22Rv1 (cell line): Measurements from ENCODE around the gene CNGB1.

Experiments used
- H3K27ac ChIP-seq: fragments of 450-650 bp; 2 replicates; pipeline ENCODE4 v1.5.1; 2017
- ZFX ChIP-seq: fragments of 450-650 bp; IDR thresholded peaks from 2 replicates; pipeline ENCODE4 v1.6.1; 2017; ENCODE audit warnings: antibody characterized with exemption, borderline replicate concordance
- TF ChIP-seq, protein P1 (sequence below): fragments of 450-650 bp; IDR thresholded peaks from 2 replicates; pipeline ENCODE4 v1.5.1; 2017; ENCODE audit warnings: mild to moderate bottlenecking

The CNGB1 gene

DNA sequence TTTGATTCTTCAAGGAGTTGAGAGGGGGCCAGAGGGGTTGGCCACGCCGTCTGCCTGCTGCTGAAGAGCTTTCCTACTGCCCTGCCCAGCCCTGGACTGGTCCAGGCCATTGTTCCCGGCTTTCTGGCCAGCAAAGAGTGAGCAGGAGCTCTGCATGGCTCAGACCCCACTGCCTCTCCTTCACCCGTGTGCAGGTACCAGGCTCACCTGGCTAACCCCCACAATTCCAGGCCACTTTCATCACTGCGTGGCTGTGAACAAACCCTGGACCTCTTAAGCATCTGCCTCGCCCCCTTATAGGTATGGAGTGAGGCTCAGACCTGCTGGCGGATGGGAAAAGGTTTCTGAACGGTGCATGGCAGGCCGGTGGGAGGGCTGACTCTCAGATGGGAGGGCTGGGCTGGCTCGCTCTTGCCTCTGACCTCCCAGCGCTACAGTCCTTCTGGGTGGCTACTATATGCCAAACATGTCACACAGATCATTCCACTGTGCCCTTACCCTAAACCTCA, 20.7 kb upstream of the CNGB1 start:
- TF ChIP-seq ZFX = no peak
- TF ChIP-seq, protein P1, sequence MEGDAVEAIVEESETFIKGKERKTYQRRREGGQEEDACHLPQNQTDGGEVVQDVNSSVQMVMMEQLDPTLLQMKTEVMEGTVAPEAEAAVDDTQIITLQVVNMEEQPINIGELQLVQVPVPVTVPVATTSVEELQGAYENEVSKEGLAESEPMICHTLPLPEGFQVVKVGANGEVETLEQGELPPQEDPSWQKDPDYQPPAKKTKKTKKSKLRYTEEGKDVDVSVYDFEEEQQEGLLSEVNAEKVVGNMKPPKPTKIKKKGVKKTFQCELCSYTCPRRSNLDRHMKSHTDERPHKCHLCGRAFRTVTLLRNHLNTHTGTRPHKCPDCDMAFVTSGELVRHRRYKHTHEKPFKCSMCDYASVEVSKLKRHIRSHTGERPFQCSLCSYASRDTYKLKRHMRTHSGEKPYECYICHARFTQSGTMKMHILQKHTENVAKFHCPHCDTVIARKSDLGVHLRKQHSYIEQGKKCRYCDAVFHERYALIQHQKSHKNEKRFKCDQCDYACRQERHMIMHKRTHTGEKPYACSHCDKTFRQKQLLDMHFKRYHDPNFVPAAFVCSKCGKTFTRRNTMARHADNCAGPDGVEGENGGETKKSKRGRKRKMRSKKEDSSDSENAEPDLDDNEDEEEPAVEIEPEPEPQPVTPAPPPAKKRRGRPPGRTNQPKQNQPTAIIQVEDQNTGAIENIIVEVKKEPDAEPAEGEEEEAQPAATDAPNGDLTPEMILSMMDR = no peak
- no peak overlapping the region for H3K27ac ChIP-seq

DNA sequence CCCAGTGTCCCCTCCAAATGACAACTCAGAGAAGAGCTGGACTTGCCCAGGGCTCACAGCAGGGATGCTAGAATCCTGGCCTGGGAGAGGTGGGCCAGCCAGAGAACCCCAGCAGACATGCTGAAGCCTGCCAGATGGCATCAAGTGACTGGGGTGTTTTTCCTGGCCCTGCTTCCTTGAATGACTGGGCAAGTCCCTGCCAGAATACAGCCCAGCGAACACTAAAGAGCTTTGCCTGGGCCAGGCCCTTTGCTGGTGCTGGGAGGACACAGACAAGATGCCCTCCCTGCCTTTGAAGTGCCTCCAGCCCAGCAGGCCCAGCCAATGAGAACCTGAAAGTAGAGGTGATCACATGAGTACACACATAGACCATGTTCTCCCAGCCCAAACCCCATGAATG, 18.0 kb upstream of the CNGB1 start:
- no peak for TF ChIP-seq ZFX
- TF ChIP-seq, protein P1 = no peak
- H3K27ac ChIP-seq = no peak overlapping the region

DNA sequence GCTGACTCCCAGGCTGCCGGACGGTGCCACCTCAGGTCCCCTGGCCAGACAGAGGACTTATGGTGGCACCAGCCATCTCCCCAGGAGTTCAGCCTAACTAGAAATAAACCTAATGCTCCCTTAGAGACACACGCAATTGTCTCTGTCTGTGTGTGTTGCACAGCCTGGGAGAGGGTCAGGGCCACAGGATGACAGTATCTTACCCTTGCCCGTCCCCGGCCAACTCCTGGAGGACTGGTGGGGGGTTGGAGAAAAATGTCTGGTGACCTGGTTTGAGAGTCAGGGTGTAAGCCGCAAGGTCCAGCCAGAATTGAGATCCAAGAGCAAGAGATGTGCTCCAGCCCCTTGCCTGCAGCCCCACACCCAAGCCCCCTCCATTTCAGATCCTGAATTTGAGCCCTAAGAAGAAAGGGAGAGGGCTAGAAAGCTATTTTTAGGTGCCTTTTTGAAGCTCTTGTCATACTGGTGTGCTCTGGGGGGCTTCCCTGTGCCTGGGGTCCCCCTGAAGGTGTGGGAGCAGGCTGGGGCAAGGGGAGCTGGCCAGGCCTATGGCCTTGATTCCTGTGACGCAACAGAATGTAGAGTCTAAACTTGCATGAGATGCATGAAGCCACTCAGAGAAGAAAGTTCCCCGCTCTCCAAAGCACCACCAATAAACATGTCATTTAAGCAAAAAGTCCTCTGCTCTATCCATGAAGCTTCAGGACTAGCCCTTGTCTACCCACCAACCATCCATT, 16.7 kb upstream of the CNGB1 start:
- TF ChIP-seq ZFX = no peak
- TF ChIP-seq, protein P1 = no peak
- H3K27ac ChIP-seq = no peak overlapping the region

DNA sequence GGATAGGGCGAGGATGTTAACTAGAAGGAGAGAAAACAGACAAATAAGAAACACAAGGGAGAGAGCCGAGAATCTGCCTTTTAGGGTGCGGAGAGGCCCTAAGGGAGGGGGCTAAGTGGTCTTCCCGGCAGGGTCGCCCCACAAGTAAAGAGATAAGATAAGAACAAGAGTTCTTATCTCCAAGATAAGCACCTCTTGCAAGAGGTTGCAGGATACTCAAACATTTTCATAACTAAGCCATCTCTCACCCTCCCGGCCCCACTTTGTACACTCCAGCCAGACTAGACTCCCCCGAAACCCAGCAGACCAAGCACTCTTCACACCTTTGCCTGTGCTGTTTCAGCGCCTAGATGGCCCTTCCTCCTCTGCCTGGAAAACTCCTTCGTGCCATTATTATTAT, 15.3 kb upstream of the CNGB1 start:
- no peak overlapping the region for H3K27ac ChIP-seq
- TF ChIP-seq ZFX = no peak
- TF ChIP-seq, protein P1 = no peak

DNA sequence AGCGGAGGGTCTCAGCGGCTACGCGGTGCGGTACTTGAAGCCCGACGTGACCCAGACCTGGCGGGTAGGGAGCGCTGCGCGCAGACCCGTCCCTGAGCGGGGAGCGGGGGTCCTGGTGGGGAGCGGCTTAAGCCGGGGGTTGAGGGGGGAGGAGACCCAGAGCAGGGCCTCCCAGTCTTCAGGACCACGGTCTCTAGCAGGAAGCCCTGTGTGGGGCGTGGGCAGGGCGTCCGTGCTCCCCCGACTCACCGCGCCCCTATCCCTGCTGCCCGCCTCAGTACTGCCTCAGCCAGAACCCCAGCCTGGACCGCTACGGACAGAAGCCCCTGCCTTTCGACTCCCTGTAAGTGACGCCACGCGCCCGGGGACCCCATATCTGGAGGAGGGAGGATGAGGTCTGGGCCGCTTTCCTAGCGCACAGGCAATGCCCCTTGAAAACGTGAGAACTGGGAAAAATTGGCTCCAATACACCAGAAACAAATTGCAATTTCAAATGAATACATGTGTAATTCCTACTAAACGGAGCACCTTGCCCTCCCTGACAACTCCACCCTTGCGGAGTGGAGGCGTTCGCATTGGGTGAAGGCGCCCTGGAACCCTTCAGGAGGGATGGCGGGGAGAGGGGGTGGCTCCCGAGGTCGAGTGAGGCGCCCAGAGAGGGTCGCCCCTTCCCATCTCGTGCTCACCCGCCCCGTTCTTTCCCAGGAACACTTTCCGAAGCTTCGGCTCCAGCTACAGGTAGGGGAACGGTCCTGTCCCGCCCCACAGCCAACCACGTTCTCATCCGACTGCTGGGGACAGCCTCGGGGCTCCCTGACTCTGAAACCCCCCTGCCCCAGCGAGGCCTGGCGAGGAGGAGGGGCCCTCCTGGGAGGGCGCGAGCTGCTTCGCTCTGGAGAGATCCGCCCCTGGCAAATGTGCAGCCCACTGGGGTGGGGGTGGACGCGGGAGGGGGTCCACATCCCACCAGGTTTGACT, 14.6 kb upstream of the CNGB1 start:
- H3K27ac ChIP-seq = no peak overlapping the region
- TF ChIP-seq ZFX = no peak
- TF ChIP-seq, protein P1 = no peak

DNA sequence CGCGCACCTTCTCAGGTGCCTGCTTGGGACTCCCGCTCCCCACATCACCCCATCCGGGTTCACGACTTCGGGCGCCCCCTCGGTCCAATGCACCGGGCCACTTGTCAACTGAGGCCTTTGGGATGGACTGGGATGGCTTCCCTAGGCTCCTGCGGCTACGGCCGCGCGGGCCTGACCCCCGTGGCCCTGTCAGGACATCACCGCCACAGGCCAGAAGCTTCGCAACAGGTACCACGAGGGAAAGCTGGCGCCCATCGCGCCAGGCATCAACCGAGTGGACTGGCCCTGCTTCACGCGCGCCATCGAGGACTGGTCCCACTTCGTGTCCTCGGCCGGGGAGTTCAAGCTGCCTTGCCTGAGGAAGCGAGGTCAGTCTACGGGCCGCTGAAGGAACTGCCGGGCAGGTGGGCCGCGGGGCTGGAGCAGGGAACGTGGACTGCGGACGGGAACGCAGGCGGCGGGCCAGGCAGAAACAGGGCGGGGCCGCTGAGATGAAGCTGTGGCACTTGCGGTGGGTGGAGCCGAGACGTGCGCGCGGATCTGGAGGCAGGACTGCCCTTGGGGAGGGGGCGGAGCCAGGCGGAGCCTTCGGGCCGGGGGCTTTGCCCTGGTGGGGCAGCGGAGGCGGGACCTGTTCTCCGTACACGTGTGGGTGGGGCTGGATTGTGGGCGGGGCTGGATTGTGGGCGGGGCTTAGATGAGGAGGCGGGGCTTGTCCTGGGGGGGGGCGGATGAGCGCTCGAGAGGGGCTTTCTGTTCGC, 13.7 kb upstream of the CNGB1 start:
- no peak overlapping the region for H3K27ac ChIP-seq
- TF ChIP-seq, protein P1 = no peak
- no peak for TF ChIP-seq ZFX
